HG03135 (cell line): ENCODE results near the gene NCAM2.
A peak's percentile ranks its signal among the peaks of the same experiment; 100 is the strongest.
"Not testable (repeated sequence)": the region's sequence is repeated elsewhere in the genome, so short reads cannot be mapped to it uniquely, and the experiment has no call there.

ENCODE experiments used
- ATAC-seq: cut with Tn5 transposase; IDR thresholded peaks from one replicate; pipeline ENCODE4 v1.9.1; 2021; ENCODE audit warnings: mild to moderate bottlenecking, moderate library complexity; ENCODE audit not compliant: unreplicated experiment

NCAM2 gene

DNA sequence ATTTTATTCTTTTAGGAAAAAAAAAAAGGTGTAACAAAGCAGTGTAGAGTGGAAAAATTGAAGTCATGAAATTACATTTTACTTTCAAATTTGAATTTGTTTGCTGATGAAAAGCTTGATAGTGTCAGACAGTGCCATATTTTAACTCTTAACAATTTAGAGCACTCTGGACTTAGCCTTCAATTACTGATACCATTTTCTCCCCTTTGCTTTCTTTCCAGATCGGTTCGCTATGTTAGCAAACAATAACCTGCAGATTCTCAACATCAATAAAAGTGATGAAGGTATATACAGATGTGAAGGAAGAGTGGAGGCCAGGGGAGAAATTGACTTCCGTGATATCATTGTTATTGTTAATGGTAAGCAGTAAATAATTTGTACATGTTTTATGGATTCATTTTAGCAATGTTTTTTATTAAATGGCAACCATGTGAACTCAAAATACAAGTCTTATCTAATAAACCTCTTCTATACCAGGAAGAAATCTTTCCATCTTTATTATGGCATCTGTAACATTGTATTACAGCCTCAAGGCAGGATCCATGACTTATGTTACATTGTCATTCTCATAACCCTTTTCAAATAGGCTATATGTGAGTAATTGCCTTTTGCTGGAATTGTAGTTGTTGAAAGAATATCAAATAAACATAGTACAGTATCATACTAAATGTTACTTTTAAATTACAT, 293.8 kb downstream of the NCAM2 start:
- no peak for ATAC-seq

DNA sequence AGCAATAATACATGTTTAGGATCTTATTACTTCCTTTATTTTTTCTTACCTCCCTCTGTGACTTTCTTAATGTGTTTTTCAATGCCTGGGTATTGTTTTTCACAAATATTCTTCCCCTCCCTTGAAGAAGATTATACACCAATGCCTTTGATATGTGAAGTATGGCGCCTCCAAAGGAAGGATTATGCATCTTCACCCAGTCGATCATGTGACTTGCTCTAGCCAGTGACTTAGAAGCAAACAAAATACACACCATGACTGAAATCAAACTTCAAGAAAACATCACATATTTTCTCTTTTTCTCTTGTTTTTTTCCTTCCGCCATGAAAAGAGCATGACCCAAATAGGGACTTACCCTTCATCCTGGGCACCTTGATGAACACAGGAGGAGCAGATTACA, 297.1 kb downstream of the NCAM2 start:
- ATAC-seq, result no peak

DNA sequence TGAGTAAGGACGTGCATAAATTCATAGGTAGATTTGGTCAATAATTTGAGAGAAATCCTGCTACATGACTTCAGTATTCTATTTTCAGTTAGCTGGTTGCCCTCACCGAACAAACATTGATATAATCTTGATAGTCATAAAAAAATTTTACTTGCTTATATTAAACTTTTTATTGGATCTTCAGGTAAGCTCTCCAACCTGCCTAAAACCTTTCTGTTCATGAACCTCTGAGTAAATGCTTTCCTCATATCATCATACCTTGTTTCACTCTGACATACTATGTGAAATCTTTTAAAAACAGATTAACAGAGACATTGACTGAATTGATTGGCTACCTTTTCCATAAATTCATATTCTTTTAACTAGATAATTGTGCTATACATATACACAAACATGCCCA, 299.0 kb downstream of the NCAM2 start:
- ATAC-seq, result no peak

DNA sequence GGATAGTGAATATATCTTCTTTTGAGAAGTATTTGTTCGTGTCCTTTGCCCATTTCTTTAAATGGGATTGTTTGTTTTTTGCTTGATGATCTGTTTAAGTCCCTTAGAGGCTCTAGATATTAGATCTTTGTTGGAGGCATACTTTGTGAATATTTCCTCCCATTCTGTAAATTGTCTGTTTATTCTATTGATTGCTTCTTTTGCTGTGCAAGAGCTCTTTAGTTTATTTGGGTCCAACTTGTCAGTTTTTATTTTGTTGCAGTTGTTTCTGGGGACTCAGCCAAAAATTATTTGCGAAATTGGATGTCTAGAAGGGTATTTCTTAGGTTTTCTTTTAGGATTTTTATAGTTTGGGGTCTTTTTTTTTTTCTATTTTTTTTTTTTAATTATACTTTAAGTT, 302.8 kb downstream of the NCAM2 start:
- ATAC-seq, result no peak

DNA sequence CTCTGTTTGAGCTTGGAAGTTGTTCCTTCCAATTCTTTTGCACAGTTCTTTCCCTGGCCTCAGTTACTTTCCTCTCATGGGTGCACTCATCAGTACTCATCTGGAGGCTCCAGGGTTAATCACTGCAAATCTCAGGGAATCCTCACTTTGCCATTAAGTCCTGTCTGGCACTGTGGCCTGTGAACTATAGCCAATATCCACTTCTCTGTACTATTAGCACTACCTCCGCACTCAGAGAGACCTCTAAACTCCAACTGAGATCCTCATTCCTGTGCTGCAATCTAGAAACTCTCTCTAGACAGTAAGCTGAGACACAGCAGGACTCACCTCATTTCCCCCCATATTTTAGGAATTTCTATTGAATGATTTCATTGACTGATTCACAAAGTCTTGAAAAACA, 311.3 kb downstream of the NCAM2 start:
- no peak for ATAC-seq

DNA sequence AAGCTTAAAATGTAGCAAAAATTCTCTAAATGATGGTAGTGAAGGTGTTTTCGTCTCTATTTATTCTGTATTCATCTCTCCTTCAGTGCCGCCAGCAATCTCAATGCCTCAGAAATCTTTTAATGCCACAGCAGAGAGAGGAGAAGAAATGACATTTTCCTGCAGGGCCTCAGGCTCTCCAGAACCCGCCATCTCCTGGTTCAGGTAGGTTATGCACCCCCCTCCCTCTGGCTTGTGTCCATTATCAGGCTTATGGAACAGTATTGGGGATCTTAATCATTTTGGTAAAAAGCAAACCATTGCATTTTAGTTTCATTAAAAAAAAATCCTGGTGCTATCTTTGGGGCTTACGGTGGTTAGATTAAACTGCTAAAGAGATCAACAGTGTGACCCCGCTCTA, 326.1 kb downstream of the NCAM2 start:
- ATAC-seq, result no peak

DNA sequence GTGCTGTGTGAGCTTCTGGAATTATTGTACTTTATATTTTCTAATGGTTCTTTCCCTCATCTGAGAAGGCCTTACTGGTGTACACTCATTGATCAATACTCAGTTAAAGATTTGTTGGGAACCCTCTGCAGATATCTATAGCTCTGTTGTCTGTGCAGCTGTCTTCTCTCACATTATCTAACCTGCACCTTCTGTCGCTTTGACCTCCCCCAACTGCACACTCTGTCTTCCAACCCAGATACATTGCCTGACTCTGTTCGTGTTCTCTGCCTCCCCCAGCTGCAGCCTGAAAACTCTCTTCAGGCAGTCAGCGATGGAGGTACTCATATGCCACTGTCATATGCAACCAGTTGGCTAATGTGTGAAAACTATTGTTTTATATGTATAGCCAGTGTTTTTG, 334.3 kb downstream of the NCAM2 start:
- ATAC-seq, result no peak

DNA sequence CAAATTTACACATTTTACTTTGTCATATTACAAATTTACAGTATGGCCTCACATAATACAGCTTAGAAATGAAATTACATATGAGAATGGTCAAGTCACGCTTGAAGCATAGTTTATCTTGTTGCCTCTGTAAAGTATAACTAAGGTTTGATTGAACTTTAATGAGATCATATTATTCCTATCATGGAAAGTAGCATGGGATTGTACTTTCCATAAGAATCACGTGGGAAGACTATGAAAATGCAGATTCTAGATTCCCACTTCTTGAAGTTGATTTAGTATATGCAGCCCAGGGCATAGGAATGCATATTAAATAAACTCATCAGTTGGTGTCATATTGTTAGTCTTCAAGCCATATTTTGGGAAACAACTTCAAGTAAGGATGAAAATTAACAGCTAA, 342.8 kb downstream of the NCAM2 start:
- ATAC-seq, result no peak

DNA sequence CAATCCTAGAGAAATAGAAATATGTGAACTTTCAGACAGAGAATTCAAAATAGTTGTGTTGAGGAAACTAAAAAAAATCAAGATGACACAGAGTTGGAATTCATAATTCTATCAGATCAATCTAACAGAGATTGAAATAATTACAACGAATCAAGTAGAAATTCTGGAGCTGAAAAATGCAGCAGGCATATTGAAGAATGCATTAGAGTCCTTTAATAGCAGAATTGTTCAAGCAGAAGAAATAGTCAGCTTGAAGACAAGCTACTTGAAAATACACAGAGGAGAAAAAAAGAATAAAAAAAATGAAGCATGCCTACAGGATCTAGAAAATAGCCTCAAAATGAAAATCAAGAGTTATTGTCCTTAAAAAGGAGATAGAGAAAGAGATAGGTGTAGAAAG, 347.1 kb downstream of the NCAM2 start:
- no peak for ATAC-seq

DNA sequence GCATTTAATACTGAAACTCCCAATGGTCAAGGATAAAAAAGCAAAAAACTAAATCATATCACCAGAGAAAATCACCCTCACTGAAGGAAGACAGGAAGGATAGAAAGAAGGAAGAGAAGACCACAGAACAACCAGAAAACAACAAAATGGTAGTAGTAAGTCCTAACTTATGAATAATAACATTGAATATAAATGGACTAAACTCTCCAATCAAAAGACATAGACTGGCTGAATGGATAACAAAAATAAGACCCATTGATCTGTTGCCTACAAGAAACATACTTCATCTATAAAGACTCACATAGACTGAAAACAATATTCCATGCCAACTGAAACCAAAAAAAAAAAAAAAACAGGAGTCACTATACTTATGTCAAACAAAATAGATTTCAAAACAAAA, 347.7 kb downstream of the NCAM2 start:
- ATAC-seq, result no peak

DNA sequence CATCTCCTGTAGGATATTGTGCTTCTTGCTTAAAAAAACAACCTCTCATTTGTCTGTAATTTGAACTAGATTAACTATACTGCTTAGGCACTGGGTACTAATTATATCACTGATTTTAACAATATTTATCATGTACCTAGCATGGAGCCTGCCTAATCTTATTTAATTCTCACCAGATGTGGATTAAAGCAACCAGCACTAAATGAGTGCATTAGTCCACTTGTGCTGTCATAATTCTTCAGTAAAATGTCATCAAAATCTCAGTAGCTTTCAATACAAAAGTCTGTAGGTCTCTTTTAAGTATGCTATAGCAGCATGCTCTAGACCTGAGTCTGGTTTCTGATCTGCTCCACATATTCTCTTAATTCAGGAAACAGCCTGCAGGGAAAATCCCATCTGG, 368.1 kb downstream of the NCAM2 start:
- no peak for ATAC-seq

DNA sequence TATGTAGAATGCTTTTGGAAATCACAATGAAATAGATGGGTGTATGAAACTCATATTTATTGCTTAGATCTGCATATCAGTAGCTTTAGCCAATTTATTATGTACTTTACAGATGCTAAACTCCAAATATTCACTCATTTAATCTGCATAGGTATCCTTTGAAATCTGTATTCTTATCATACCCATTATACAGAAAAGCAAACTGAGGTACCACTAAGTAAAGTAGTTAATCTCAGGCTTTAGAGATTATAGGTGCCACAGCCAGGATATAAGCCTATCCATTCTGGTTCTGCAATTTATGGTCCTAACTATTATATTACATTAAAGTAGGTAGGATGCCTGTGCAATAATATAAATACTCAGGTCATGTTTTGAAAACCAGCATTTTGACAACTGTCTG, 369.4 kb downstream of the NCAM2 start:
- ATAC-seq, result no peak

DNA sequence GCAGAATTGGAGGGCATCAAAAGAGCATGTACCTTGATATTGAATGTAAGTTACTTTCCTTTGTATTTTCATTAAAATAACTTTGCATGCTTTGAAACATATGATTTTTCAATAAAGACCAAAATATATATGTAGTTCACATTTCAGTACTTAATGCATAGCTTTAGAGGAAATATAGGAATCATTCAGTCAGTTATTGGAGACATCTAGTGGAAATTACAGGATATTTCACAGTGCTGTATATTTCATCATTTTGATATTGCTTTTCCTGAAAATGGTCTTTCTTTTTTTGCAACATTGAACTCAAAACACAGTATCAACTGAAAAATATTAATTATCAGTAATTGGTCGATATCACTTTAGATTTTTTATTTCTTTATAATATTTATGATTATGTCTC, 375.8 kb downstream of the NCAM2 start:
- no peak for ATAC-seq

DNA sequence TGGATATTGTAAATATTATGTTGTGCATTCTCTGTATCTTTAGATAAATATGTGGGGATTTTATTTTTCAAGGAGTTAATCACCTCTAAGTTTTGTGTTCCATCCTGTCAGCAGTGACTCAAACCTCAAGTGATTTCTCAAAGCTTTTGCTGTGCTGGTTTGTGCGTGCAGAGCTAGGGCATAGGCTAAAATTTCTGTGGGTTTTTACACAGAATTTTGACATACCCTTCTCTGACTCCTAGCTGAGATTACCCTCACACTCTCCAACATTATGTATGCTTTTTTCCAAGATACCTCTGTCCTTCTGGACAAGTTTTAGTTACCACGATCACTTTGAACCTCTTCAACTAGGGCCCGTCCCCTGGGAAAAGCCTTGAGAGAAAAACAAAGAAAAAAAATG, 384.9 kb downstream of the NCAM2 start:
- ATAC-seq, result no peak

DNA sequence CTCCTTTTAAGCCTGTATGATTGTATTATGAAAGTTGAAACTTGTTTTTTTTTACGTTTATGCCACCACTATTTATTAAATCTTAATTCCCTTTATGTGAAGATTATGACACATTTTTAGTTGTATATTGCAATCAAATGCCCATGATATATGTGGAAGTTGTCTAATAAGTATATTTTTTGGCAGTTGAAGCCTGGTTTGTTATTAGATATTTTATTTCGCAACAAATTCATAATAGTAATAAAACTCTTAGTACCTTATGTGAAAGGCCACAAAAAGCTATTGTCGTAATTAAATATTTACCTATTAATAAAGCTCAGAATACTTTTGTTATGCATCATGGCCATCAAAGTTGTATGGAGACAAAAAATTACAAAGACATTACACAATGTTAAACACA, 386.8 kb downstream of the NCAM2 start:
- ATAC-seq, result no peak

DNA sequence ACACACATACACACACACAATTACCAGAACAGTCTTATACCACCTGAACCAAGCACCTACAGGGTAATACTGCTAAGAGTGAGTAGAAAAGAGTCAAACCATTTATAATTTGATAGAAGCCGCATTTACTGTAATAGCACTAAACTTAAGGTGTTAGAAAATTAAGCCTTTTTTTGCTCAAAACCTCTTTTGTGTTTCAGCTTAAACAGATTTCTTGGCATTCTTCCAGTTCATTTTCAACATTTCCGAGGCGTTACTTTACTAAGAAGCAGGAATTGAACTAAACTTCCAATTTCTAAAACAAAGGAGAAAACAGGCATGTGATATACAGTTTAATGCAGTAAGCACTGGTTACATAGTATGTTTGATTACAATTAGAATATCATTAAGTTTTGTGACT, 387.2 kb downstream of the NCAM2 start:
- ATAC-seq, result no peak

DNA sequence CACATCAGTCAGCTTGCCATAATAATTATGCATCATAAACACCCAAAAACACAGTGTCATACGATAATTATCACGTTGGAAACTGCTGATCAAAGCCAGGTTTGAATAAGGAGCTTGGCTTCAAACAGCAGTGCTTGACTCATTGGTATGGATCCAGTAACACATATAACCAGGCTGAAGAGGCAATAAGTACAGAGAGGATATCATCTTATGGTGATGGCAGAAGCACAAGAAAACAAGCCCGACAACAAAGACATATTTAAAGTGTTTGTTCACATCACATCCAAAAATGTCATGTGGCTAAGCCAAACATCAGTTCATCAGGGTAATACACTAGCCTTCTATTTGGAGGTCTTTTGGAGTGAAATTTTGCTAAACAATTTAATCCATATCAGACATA, 389.7 kb downstream of the NCAM2 start:
- ATAC-seq, result no peak

DNA sequence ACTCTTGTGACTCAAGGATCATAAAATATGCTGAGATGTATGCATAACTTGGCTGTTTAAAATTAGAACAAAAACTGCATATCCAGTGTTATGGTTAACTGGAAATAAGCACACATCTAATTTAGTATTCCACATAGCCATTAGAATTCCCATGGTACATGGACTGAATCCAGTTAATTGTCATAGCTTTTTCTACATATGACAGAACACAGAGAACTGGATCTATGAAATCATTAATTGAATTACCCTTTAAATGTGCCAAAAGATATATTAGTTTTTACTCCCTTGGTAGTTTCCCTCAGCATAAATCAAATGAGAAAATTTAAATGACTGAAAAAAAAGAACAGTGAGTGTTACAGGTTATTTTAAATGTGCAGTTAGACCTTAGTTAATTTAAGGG, 395.9 kb downstream of the NCAM2 start:
- no peak for ATAC-seq

DNA sequence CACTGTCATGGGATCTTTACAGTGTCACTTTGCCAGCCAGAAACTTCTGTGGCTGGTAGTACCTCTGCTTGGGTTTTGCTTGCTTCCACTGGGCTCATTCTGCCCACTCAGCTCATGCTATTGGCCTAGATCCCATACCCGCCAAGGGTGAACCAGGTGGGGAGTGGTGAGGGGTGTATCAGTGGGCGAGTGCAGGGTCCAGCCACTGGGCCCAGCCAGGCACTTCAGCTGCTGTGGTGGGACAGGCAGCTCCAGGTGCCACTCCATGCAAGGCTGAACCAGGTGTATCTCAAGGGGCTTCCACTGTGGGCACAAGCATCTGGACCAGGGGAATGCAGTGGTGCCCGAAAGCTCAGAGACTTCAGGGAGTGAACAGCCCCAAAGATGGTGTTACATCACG, 398.2 kb downstream of the NCAM2 start:
- ATAC-seq, result no peak

DNA sequence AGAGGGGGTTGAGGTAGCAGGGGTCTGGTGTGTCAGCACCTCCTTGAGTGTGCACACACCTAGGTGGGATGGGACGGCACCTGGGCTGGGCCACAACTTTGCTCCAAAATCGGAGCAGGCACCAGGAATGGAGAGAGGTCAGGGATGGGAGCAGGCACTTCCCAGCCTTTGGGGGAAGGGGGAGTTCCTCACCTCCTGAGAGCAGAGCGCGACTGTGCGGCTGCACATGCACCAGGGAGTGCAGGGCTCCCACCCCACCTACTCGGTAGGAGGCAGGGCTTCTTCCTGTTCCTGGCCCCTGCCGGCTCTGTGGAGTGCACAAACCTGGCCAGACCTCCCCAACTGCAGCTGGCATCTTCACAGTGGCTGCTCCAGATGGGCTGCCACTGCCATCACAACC, 399.3 kb downstream of the NCAM2 start:
- ATAC-seq, result no peak

DNA sequence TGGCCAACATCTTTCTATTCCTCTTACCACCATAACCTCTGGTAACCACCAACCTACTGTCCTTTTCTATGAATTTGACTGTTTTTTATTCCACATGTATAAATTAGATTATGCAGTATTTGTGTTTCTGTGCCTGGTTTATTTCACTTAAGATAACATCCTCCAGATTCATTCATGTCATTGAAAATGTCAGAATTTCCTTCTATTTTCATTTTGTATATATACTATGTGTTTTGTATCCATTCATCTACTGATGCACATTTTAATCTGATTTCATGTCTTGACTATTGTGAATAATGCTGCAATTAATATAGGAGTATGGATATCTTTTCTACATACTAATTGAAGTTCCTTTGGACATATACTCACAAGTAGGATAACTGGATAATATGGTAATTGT, 403.2 kb downstream of the NCAM2 start:
- ATAC-seq, result no peak

DNA sequence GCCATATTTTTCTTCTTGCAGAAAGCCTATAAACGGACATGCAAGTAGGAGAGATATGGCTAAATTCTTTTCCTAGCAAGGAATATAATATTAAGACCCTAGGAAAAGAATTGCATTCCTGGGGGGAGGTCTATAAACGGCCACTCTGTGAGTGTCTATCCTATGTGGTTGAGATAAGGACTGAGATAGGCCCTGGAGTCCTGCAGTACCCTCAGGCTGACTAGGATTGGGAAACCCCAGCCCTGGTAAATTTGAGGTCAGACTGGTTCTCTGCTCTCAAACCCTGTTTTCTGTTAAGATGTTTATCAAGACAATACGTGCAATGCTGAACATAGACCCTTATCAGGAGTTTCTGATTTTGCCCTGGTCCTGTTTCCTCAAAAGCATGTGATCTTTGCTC, 404.0 kb downstream of the NCAM2 start:
- ATAC-seq, result not testable (repeated sequence)

DNA sequence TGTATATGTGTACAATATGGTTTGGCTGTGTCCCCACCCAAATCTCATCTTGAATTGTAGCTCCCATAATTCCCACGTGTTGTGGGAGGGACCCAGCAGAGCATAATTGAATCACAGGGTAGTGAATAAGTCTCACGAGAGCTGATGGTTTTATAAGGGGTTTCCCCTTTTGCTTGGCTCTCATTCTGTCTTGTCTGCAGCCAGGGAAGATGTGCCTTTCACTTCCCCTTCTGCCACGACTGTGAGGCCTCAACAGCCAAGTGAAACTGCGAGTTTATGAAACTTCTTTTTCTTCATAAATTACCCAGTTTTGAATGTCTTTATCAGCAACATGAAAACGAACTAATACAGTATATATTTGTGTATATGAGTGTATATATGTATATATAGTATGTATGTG, 406.1 kb downstream of the NCAM2 start:
- ATAC-seq, result peak; percentile 65

DNA sequence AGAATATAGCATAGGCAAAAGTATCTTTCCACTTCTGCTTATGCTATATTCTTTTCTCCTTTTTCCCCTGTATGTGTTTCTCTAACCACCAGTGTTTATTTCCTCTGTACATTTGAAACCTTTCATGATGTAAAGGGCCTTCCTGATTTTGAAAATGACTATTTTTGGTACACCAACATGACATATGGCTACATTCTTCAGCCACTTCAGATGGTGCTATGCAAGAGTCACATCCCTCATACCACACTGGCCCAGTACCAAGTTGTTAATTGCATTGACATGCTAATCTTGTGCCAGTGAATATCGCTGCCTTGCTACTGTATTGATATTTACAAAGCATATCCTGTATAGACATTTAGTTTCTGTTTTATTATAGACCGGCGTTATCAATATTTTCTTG, 408.7 kb downstream of the NCAM2 start:
- no peak for ATAC-seq
